ENCODE measurements around the gene GLIPR2. TPM values are rescaled to one million over a fixed set of nuclear protein-coding genes. Genes with fewer than 3 reads are reported as not detected.

Gene GLIPR2
- polyA plus RNA-seq, 3 donors = 213 to 528 (median 520) TPM

DNA sequence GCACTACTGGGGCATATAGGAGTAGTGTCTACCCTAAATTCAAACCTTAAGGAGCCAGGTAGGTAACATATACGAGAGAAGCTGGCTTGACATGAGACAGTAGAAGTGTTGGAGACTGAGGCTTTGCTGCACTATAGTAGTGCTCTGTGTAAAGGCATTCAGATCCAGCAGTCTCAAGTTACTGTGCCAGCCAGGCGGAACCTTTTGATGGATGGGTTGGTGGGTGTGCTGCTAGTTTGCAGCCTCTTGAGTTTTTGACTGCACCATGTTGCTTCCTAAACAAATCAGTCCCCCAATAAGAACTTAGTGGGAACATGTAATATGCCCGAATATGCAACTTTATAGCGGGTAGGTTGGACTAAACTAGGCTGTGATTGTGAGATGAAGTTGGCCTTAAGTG lies 55.7 kb downstream of the GLIPR2 start:
- Mint-ChIP-seq H3K4me1 (peaks cover 39% of the 10 kb centered on the region), H3K4me3 (peak overlapping the region; percentile 95 to 97), H3K36me3 (peaks cover 18 to 37% of the 10 kb centered on the region in 2 donors), H3K9me3 (no peaks in the 10 kb centered on the region), H3K27me3 (ENCODE audit: low read depth in 3 of 3) (peaks cover 5 to 8% (median 7%) of the 10 kb centered on the region in 3 donors), H3K27ac (peak overlapping the region in 5 of 7 donors; percentile 21 to 96 (median 68))
- Histone ChIP-seq H4K20me1 (ENCODE audit: insufficient read depth, low read length) (peaks cover 59% of the 10 kb centered on the region), H2AFZ (ENCODE audit: insufficient read depth, low read depth, low read length, poor library complexity, severe bottlenecking) (no peak overlapping the region), H3K79me2 (ENCODE audit: insufficient read depth, low read length) (peaks cover 65% of the 10 kb centered on the region), H3K4me1 (ENCODE audit: control insufficient read depth in 1 of 2, insufficient read depth in 2 of 2, low read length in 2 of 2) (peaks cover 31 to 40% of the 10 kb centered on the region in 2 donors), H3K4me3 (replicated peaks in 1 of 3; ENCODE audit: low read depth in 2 of 3, low read length in 3 of 3) (peak overlapping the region; percentile 79 to 85 (median 84)), H3K4me2 (replicated peaks; ENCODE audit: extremely low read depth, low read length, poor library complexity, severe bottlenecking) (peak overlapping the region; percentile 82), H3K9ac (ENCODE audit: insufficient read depth, low read length, poor library complexity, severe bottlenecking) (peak overlapping the region; percentile 92), H3K27ac (ENCODE audit: low read depth in 1 of 2, low read length in 2 of 2) (peak overlapping the region in 1 of 2 donors; percentile 92), H3K36me3 (replicated peaks in 1 of 2; ENCODE audit: control insufficient read depth in 1 of 2, insufficient read depth in 2 of 2, low read length in 2 of 2) (peaks cover 5 to 24% of the 10 kb centered on the region in 2 donors), H3K27me3 (ENCODE audit: control insufficient read depth in 2 of 2, insufficient read depth in 2 of 2, low read length in 2 of 2) (no peaks in the 10 kb centered on the region), H3K9me3 (replicated peaks in 1 of 2; ENCODE audit: control insufficient read depth in 1 of 2, insufficient read depth in 1 of 2, low read length in 2 of 2) (no peaks in the 10 kb centered on the region)
- 60% methylated on average over 1 of the region's 4 CpGs for WGBS (ENCODE audit: insufficient coverage)
- no peak for DNase-seq
- TF ChIP-seq, protein P1, sequence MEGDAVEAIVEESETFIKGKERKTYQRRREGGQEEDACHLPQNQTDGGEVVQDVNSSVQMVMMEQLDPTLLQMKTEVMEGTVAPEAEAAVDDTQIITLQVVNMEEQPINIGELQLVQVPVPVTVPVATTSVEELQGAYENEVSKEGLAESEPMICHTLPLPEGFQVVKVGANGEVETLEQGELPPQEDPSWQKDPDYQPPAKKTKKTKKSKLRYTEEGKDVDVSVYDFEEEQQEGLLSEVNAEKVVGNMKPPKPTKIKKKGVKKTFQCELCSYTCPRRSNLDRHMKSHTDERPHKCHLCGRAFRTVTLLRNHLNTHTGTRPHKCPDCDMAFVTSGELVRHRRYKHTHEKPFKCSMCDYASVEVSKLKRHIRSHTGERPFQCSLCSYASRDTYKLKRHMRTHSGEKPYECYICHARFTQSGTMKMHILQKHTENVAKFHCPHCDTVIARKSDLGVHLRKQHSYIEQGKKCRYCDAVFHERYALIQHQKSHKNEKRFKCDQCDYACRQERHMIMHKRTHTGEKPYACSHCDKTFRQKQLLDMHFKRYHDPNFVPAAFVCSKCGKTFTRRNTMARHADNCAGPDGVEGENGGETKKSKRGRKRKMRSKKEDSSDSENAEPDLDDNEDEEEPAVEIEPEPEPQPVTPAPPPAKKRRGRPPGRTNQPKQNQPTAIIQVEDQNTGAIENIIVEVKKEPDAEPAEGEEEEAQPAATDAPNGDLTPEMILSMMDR (IDR thresholded peaks at IDR 0.05) = no peak
- intact Hi-C loops (cut with micrococcal nuclease) = no loop called here

DNA sequence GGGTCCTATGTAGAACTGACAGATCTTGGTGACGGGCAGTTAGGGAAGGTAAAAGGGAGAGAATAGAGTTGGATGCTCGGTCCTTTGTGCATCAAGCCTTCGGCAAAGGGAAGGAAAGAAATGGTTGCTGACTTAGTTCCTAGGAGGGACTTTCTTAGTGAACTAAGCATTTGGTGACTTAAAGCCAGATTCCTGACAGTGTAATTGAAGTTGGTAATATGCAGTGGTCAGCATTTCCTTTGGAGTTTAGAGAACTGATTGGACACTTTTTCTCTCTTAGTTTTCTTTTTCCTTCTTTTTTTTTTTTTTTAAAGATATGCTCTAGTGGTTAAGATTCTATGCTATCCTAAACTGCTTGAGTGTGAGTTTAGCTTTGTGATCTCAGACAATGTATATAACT lies 56.5 kb downstream of the GLIPR2 start:
- DNase-seq = peak in 1 of 3 donors; percentile 4
- peaks cover 12 to 32% of the 10 kb centered on the region in 2 donors for H3K36me3 ChIP-seq (replicated peaks in 1 of 2; ENCODE audit: control insufficient read depth in 1 of 2, insufficient read depth in 2 of 2, low read length in 2 of 2)
- H3K9ac ChIP-seq (ENCODE audit: insufficient read depth, low read length, poor library complexity, severe bottlenecking) = no peak overlapping the region
- H3K27me3 ChIP-seq (ENCODE audit: control insufficient read depth in 2 of 2, insufficient read depth in 2 of 2, low read length in 2 of 2) = no peaks in the 10 kb centered on the region
- intact Hi-C loops (cut with micrococcal nuclease) = no loop called here
- peaks cover 73% of the 10 kb centered on the region for H3K79me2 ChIP-seq (ENCODE audit: insufficient read depth, low read length)
- Mint-ChIP-seq H3K27ac (peak overlapping the region in 6 of 7 donors; percentile 19 to 84 (median 40)), H3K4me3 (peak overlapping the region; percentile 95 to 97), H3K36me3 (peaks cover 24 to 45% of the 10 kb centered on the region in 2 donors), H3K9me3 (no peaks in the 10 kb centered on the region), H3K27me3 (ENCODE audit: low read depth in 3 of 3) (peaks cover 4 to 8% (median 4%) of the 10 kb centered on the region in 3 donors), H3K4me1 (peaks cover 39% of the 10 kb centered on the region)
- peak overlapping the region; percentile 82 for H3K4me2 ChIP-seq (replicated peaks; ENCODE audit: extremely low read depth, low read length, poor library complexity, severe bottlenecking)
- WGBS (ENCODE audit: insufficient coverage) = 58% methylated on average over 3 of the region's 3 CpGs
- TF ChIP-seq, protein P1 (IDR thresholded peaks at IDR 0.05) = no peak
- H3K4me3 ChIP-seq (replicated peaks in 1 of 3; ENCODE audit: low read depth in 2 of 3, low read length in 3 of 3) = peak overlapping the region in 1 of 3 experiments; percentile 85
- peaks cover 31 to 40% of the 10 kb centered on the region in 2 donors for H3K4me1 ChIP-seq (ENCODE audit: control insufficient read depth in 1 of 2, insufficient read depth in 2 of 2, low read length in 2 of 2)
- no peak overlapping the region for H2AFZ ChIP-seq (ENCODE audit: insufficient read depth, low read depth, low read length, poor library complexity, severe bottlenecking)
- H4K20me1 ChIP-seq (ENCODE audit: insufficient read depth, low read length) = peaks cover 67% of the 10 kb centered on the region
- H3K9me3 ChIP-seq (replicated peaks in 1 of 2; ENCODE audit: control insufficient read depth in 1 of 2, insufficient read depth in 1 of 2, low read length in 2 of 2) = no peaks in the 10 kb centered on the region
- H3K27ac ChIP-seq (ENCODE audit: low read depth in 1 of 2, low read length in 2 of 2) = peak overlapping the region in 1 of 2 donors; percentile 62
